HG02571 (cell line): ENCODE results near the gene ZNF626.
A peak's percentile ranks its signal among the peaks of the same experiment; 100 is the strongest.
"Not testable (repeated sequence)": the region's sequence is repeated elsewhere in the genome, so short reads cannot be mapped to it uniquely, and the experiment has no call there.

Experiments used
- ATAC-seq: cut with Tn5 transposase; IDR thresholded peaks from one replicate; pipeline ENCODE4 v1.9.1; 2021; ENCODE audit warnings: mild to moderate bottlenecking, moderate library complexity; ENCODE audit not compliant: unreplicated experiment

The ZNF626 gene

GRCh38 chr19:20661150-20661819 lies at the start of gene ZNF626:
ZNF626 (minus strand) TSS chr19:20661571; CDS start chr19:20661446, 125 bp downstream.
- peak; percentile 93 for ATAC-seq

GRCh38 chr19:20669263-20669662 lies 7.9 kb upstream of the ZNF626 start:
- no peak for ATAC-seq

DNA sequence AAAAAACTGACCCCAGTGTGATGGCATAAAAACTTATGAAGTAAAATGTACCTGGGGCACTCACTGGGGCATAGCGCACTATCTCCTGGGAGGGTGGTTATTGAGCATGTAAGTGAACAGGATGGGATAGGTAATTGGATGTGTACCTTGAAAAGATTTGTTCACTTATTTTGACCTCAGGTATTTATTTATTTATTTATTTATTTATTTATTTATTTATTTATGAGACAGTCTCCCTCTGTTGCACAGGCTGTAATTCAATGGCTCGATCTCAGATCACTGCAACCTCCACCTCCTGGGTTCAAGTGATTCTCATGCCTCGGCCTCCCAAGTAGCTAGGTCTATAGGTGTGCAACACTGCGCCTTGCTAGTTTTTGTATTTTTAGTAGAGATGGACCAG lies 5.9 kb upstream of the ZNF626 start:
- ATAC-seq: no peak

- ATAC-seq: no peak
These were observed 3.8 kb upstream of the ZNF626 start for GRCh38 chr19:20664901-20665781.

DNA sequence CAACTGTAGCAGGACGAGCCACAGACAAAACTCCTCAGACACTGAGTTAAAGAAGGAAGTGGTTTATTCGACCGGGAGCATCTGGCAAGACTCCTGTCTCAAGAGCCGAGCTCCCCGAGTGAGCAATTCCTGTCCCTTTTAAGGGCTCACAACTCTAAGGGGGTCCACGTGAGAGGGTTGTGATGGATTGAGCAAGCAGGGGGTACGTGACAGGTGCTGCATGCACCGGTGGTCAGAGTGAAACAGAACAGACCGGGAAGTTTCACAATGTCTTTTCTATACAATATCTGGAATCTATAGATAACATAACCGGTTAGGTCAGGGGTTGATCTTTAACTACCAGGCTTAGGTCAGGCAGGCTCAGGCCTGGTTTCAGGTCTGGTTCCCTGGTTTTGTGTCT lies 3.1 kb upstream of the ZNF626 start:
- ATAC-seq: not testable (repeated sequence)

GRCh38 chr19:20662421-20663105 lies 1.2 kb upstream of the ZNF626 start:
- ATAC-seq: no peak

- no peak for ATAC-seq
These were observed 764 bp downstream of the ZNF626 start for GRCh38 chr19:20660473-20661140.

DNA sequence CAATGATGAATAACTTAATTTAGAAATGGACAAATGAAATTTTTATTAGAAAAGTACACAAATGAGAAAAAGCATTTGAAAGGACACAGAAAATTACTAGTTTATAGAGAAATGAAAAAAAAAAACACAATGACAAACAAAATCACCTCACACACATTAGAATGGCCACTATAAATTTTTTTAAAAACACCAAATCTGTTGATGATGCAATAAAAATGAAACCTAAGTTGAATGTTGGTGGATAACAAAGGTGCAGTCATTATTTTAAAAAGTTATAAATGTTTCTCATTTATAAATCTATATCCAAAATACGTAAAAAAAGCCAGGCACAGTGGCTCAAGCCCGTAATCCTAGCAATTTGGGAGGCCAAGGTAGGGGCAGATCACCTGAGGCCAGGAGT lies 20.8 kb downstream of the ZNF626 start:
- no peak for ATAC-seq

GRCh38 chr19:20640023-20640422 lies 21.3 kb downstream of the ZNF626 start:
- ATAC-seq: no peak

- ATAC-seq: not testable (repeated sequence)
These were observed 36.8 kb downstream of the ZNF626 start for GRCh38 chr19:20624560-20624959.

DNA sequence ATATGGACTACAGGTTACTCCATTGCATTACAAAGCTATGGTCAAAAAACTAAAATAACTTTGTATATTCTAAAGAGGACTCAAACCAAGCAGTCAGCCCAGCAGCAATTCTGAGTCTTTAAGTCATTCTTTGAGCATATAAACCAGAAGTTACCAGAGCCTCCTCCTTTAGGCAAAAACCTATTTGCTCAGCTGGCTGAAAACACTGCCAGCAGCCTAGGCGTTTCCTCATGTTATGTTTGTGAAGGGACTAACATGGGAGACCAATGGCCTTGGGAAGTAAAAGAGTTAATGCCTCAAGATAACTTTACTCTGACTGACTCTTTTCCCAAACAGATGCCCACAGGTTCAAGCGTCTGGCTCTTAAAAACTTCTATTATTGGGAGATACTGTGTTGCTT lies 45.3 kb downstream of the ZNF626 start:
- ATAC-seq: no peak

- not testable (repeated sequence) for ATAC-seq
These were observed 46.4 kb downstream of the ZNF626 start for GRCh38 chr19:20614971-20615370.

DNA sequence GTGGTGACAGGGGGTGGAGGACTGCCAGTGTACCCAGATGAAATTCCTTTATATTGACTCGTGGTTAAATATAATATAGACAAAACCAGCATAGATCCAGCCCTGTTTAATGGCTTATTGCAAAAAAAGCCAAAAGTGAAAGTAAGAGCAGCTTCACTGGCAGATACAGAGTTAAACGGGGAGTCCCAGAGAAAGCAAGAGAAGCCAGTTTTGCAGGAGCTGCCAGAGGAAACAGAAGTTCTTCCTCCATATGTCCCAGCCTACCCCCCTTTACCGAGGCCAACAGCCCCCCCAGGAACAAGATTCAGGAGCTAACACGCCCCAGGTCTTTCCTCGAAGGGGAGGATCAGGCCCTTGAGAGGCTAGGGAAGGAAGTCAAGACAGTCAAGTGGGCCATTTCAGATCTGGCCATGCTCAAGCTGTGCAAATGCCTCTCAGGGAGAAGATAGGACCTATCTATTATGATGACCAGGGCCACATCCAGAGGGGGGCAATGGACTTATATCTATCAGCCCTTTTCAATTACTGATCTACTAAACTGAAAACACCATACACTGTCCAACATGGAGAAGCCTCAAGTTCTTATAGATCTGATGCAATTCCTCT lies 48.6 kb downstream of the ZNF626 start:
- ATAC-seq: no peak

DNA sequence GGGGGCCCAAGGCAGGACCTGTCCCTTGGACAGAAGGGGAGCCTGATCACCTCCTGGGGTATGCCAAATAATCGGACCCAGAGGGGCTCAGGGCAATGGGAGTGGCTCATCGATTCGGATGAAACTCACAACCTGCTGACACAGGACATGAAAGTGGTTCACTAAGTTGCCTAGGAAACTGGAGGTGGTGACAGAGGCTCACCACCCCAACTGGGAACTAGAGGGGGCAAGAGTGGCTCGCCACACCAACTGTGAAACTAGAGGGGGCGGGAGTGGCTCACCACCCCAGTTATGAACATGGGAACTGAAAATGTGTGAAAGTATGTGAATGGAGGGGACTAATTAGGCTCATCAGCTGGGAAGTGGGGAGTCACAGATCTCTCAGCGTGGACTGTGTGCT lies 49.5 kb downstream of the ZNF626 start:
- ATAC-seq: no peak

DNA sequence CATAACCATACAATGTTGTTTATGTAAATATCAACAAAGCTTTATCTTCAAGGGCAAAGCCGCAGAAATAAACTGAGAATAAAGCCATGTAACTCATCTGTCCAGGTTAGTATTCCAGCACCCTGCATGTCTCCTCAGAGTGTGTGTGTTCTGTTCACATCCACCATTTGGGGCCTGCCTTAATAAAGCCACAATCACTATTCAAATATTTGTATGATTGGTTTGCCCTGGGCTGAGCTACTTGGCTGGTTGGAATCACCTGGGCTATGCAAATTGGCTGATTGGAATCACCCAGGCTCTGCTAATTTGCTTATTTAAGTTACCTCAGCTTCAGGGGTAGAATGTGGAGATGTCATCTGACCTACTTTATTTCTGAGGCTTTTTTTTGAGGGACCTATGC lies 53.4 kb downstream of the ZNF626 start:
- no peak for ATAC-seq
